NCI-H345 treated with DMSO at 0.1 percent for 48 hours (cell line): Measurements from ENCODE around the gene ZFYVE26.
"Not testable (repeated sequence)": the region's sequence is repeated elsewhere in the genome, so short reads cannot be mapped to it uniquely, and the experiment has no call there.

ENCODE experiments used
- DNase-seq: peaks from one replicate; lab custom pipeline; 2025; ENCODE audit not compliant: unreplicated experiment; lab: John Stamatoyannopoulos, UW

Gene ZFYVE26

GRCh38 chr14:67759916-67760315 lies 56.5 kb downstream of the ZFYVE26 start:
- DNase-seq, result no peak

GRCh38 chr14:67757175-67757574 lies 59.2 kb downstream of the ZFYVE26 start:
- DNase-seq, result no peak

GRCh38 chr14:67756496-67756895 lies 59.9 kb downstream of the ZFYVE26 start:
- DNase-seq, result no peak

GRCh38 chr14:67749341-67750084 lies 66.9 kb downstream of the ZFYVE26 start:
- DNase-seq, result no peak

GRCh38 chr14:67748312-67748711 lies 68.1 kb downstream of the ZFYVE26 start:
- DNase-seq, result no peak

GRCh38 chr14:67746927-67747326 lies 69.5 kb downstream of the ZFYVE26 start:
- DNase-seq, result no peak

GRCh38 chr14:67744046-67744445 lies 72.3 kb downstream of the ZFYVE26 start:
- DNase-seq, result no peak

GRCh38 chr14:67738740-67739504 lies 77.5 kb downstream of the ZFYVE26 start:
- no peak for DNase-seq

GRCh38 chr14:67736771-67737170 lies 79.6 kb downstream of the ZFYVE26 start:
- no peak for DNase-seq

- no peak for DNase-seq
Measured at GRCh38 chr14:67735336-67736147, 80.8 kb downstream of the ZFYVE26 start.

GRCh38 chr14:67734675-67735074 lies 81.7 kb downstream of the ZFYVE26 start:
- no peak for DNase-seq

- no peak for DNase-seq
Measured at GRCh38 chr14:67733616-67734015, 82.8 kb downstream of the ZFYVE26 start.

- DNase-seq, result no peak
Measured at GRCh38 chr14:67729072-67729885, 87.1 kb downstream of the ZFYVE26 start.

GRCh38 chr14:67728258-67728657 lies 88.1 kb downstream of the ZFYVE26 start:
- DNase-seq, result no peak

GRCh38 chr14:67727361-67727760 lies 89.0 kb downstream of the ZFYVE26 start:
- no peak for DNase-seq

GRCh38 chr14:67725171-67725570 lies 91.2 kb downstream of the ZFYVE26 start:
- DNase-seq, result no peak

- DNase-seq, result no peak
Measured at GRCh38 chr14:67722293-67722692, 94.1 kb downstream of the ZFYVE26 start.

GRCh38 chr14:67721875-67722274 lies 94.5 kb downstream of the ZFYVE26 start:
- DNase-seq, result no peak

GRCh38 chr14:67719866-67720265 lies 96.5 kb downstream of the ZFYVE26 start:
- DNase-seq, result no peak

GRCh38 chr14:67719385-67719784 lies 97.0 kb downstream of the ZFYVE26 start:
- DNase-seq, result not testable (repeated sequence)

- no peak for DNase-seq
Measured at GRCh38 chr14:67718265-67718664, 98.1 kb downstream of the ZFYVE26 start.
